Endothelial cell (in vitro differentiated cells): ENCODE data around the gene C1R. TPM values are rescaled to one million over a fixed set of nuclear protein-coding genes. Genes with fewer than 3 reads are reported as not detected.
A peak's percentile ranks its signal among the peaks of the same experiment; 100 is the strongest.

Experiments used
- DNase-seq: peaks from one replicate; pipeline ENCODE4 v3.0.0; 2021; ENCODE audit warnings: low spot score
- H3K27ac Mint-ChIP-seq: one replicate; pipeline ENCODE4 v1.8.0; 2021; ENCODE audit warnings: mixed read lengths, inconsistent platforms; ENCODE audit not compliant: unreplicated experiment
- H3K27me3 Mint-ChIP-seq: one replicate; pipeline ENCODE4 v1.8.0; 2021; ENCODE audit warnings: mild to moderate bottlenecking, moderate library complexity, mixed read lengths, inconsistent platforms; ENCODE audit not compliant: unreplicated experiment
- H3K36me3 Mint-ChIP-seq: one replicate; pipeline ENCODE4 v1.8.0; 2021; ENCODE audit warnings: mild to moderate bottlenecking, low read depth, mixed read lengths, inconsistent platforms; ENCODE audit not compliant: unreplicated experiment
- H3K4me1 Mint-ChIP-seq: one replicate; pipeline ENCODE4 v1.8.0; 2021; ENCODE audit warnings: mild to moderate bottlenecking, mixed read lengths, inconsistent platforms; ENCODE audit not compliant: unreplicated experiment
- H3K4me3 Mint-ChIP-seq: one replicate; pipeline ENCODE4 v1.8.0; 2021; ENCODE audit warnings: mild to moderate bottlenecking, mixed read lengths, inconsistent platforms; ENCODE audit not compliant: unreplicated experiment
- H3K9me3 Mint-ChIP-seq: one replicate; pipeline ENCODE4 v1.8.0; 2021; ENCODE audit warnings: mixed read lengths, inconsistent platforms; ENCODE audit not compliant: unreplicated experiment
- total RNA-seq: library from RNA; stranded (reverse); fragmentation: NEBNext Ultra II Directional; extraction: Animal tissue kit (Norgen Biotek cat#: 25700); gene quantifications from one replicate; pipeline ENCODE4 v1.2.1, GENCODE V29; 2021; ENCODE audit not compliant: unreplicated experiment
- TF ChIP-seq, protein P1 (sequence below): fragments of 200-600 bp; sonication (generic); IDR thresholded peaks from one replicate; pipeline ENCODE4 v1.5.0; 2021; ENCODE audit warnings: antibody characterized with exemption; ENCODE audit not compliant: unreplicated experiment

The C1R gene
- total RNA-seq, 1 donor from 2014 or later, result 1.4 TPM

DNA sequence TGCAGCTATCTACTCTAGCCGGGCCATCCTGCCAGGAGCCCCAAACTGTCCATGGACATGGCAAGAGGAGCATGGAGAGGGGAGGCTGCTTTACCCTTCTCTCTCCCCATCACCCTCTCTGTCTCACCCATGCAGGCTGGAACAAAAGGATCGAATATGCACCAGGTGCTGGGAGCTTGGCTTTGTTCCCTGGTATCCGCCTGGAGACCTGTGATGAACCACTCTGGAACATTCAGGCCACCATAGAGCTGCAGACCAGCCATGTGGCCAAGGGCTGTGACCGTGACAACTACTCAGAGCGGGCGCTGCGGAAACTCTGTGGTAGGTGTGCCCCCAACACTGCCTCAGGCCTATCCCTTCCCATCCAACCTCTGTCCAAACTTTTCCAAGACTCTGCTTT, 43.8 kb upstream of the C1R start:
- Mint-ChIP-seq H3K27ac (no peak overlapping the region), H3K9me3 (no peaks in the 10 kb centered on the region), H3K27me3 (peaks cover 18% of the 10 kb centered on the region), H3K36me3 (peaks cover 55% of the 10 kb centered on the region), H3K4me3 (peak overlapping the region; percentile 60), H3K4me1 (peaks cover 13% of the 10 kb centered on the region)
- TF ChIP-seq, protein P1, sequence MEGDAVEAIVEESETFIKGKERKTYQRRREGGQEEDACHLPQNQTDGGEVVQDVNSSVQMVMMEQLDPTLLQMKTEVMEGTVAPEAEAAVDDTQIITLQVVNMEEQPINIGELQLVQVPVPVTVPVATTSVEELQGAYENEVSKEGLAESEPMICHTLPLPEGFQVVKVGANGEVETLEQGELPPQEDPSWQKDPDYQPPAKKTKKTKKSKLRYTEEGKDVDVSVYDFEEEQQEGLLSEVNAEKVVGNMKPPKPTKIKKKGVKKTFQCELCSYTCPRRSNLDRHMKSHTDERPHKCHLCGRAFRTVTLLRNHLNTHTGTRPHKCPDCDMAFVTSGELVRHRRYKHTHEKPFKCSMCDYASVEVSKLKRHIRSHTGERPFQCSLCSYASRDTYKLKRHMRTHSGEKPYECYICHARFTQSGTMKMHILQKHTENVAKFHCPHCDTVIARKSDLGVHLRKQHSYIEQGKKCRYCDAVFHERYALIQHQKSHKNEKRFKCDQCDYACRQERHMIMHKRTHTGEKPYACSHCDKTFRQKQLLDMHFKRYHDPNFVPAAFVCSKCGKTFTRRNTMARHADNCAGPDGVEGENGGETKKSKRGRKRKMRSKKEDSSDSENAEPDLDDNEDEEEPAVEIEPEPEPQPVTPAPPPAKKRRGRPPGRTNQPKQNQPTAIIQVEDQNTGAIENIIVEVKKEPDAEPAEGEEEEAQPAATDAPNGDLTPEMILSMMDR, result no peak
- DNase-seq, result no peak

- DNase-seq, result no peak
- Mint-ChIP-seq H3K4me1 (peaks cover 20% of the 10 kb centered on the region), H3K27ac (peak overlapping the region; percentile 50), H3K4me3 (peak overlapping the region; percentile 77), H3K36me3 (peaks cover 50% of the 10 kb centered on the region), H3K27me3 (peaks cover 18% of the 10 kb centered on the region), H3K9me3 (no peaks in the 10 kb centered on the region)
- TF ChIP-seq, protein P1, result no peak
Observed at GRCh38 chr12:7134396-7135166, 42.3 kb upstream of the C1R start.

DNA sequence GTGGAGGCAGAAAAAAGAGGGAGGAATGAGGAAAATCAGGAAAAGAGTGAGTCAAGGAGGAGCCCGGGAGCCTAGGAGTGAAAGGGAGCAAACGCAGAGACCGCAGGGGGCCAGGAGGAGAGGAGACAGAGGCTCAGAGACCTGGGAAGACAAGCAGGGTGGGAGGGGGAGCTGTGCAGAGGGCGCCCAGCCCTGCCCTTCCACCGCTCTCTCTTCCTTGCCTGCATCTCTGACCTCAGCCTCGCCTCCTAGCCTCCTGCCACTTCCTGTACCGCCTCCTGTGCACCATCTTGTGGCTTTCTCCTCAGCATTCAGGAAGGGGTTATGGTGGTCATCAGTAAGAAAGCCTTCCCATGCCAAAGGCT, 39.2 kb upstream of the C1R start:
- H3K4me3 Mint-ChIP-seq, result peak overlapping the region; percentile 97
- no peaks in the 10 kb centered on the region for H3K9me3 Mint-ChIP-seq
- peak overlapping the region; percentile 85 for H3K27ac Mint-ChIP-seq
- peaks cover 18% of the 10 kb centered on the region for H3K27me3 Mint-ChIP-seq
- TF ChIP-seq, protein P1, result no peak
- peak; percentile 18 for DNase-seq
- peaks cover 38% of the 10 kb centered on the region for H3K4me1 Mint-ChIP-seq
- H3K36me3 Mint-ChIP-seq, result peaks cover 37% of the 10 kb centered on the region

GRCh38 chr12:7130701-7131501, 38.7 kb upstream of the C1R start:
- peaks cover 38% of the 10 kb centered on the region for H3K4me1 Mint-ChIP-seq
- peak overlapping the region; percentile 90 for H3K27ac Mint-ChIP-seq
- H3K27me3 Mint-ChIP-seq, result peaks cover 15% of the 10 kb centered on the region
- peak; percentile 62 for DNase-seq
- H3K9me3 Mint-ChIP-seq, result no peaks in the 10 kb centered on the region
- peaks cover 32% of the 10 kb centered on the region for H3K36me3 Mint-ChIP-seq
- peak overlapping the region; percentile 97 for H3K4me3 Mint-ChIP-seq
- TF ChIP-seq, protein P1, result no peak
